ENCODE data around the gene LRRC4C.

LRRC4C gene

GRCh38 chr11:41267451-41267850, 192.0 kb downstream of the LRRC4C start:
- in situ Hi-C loops (cut with HindIII; ENCODE audit: low pct_unique_long_range_greater_than_20kb, low sequenced_read_pairs), result no loop called here
- DNase-seq (ENCODE audit: low read depth in 1 of 2, low spot score in 1 of 2), result no peak
- TF ChIP-seq JUND (IDR thresholded peaks at IDR 0.05; ENCODE audit: low read depth), result no peak

- DNase-seq (ENCODE audit: low read depth in 1 of 2, low spot score in 1 of 2), result no peak
- in situ Hi-C loops (cut with HindIII; ENCODE audit: low pct_unique_long_range_greater_than_20kb, low sequenced_read_pairs), result no loop called here
- TF ChIP-seq JUND (IDR thresholded peaks at IDR 0.05; ENCODE audit: low read depth), result no peak
These were observed 203.4 kb downstream of the LRRC4C start for GRCh38 chr11:41256041-41256440.

GRCh38 chr11:41254966-41255365, 204.5 kb downstream of the LRRC4C start:
- TF ChIP-seq JUND (IDR thresholded peaks at IDR 0.05; ENCODE audit: low read depth), result no peak
- no peak for DNase-seq (ENCODE audit: low read depth in 1 of 2, low spot score in 1 of 2)
- in situ Hi-C loops (cut with HindIII; ENCODE audit: low pct_unique_long_range_greater_than_20kb, low sequenced_read_pairs), result no loop called here

- TF ChIP-seq JUND (IDR thresholded peaks at IDR 0.05; ENCODE audit: low read depth), result no peak
- no peak for DNase-seq (ENCODE audit: low read depth in 1 of 2, low spot score in 1 of 2)
- in situ Hi-C loops (cut with HindIII; ENCODE audit: low pct_unique_long_range_greater_than_20kb, low sequenced_read_pairs), result no loop called here
These were observed 209.0 kb downstream of the LRRC4C start for GRCh38 chr11:41250408-41250935.

- no peak for DNase-seq (ENCODE audit: low read depth in 1 of 2, low spot score in 1 of 2)
- in situ Hi-C loops (cut with HindIII; ENCODE audit: low pct_unique_long_range_greater_than_20kb, low sequenced_read_pairs), result no loop called here
- TF ChIP-seq JUND (IDR thresholded peaks at IDR 0.05; ENCODE audit: low read depth), result no peak
These were observed 211.8 kb downstream of the LRRC4C start for GRCh38 chr11:41247621-41248020.

GRCh38 chr11:41246399-41246745, 213.1 kb downstream of the LRRC4C start:
- TF ChIP-seq JUND (IDR thresholded peaks at IDR 0.05; ENCODE audit: low read depth), result no peak
- in situ Hi-C loops (cut with HindIII; ENCODE audit: low pct_unique_long_range_greater_than_20kb, low sequenced_read_pairs), result no loop called here
- no peak for DNase-seq (ENCODE audit: low read depth in 1 of 2, low spot score in 1 of 2)

GRCh38 chr11:41245704-41246398, 213.6 kb downstream of the LRRC4C start:
- in situ Hi-C loops (cut with HindIII; ENCODE audit: low pct_unique_long_range_greater_than_20kb, low sequenced_read_pairs), result no loop called here
- TF ChIP-seq JUND (IDR thresholded peaks at IDR 0.05; ENCODE audit: low read depth), result no peak
- DNase-seq (ENCODE audit: low read depth in 1 of 2, low spot score in 1 of 2), result peak in 1 of 2 experiments; percentile 15

- in situ Hi-C loops (cut with HindIII; ENCODE audit: low pct_unique_long_range_greater_than_20kb, low sequenced_read_pairs), result no loop called here
- DNase-seq (ENCODE audit: low read depth in 1 of 2, low spot score in 1 of 2), result no peak
- no peak for TF ChIP-seq JUND (IDR thresholded peaks at IDR 0.05; ENCODE audit: low read depth)
These were observed 214.3 kb downstream of the LRRC4C start for GRCh38 chr11:41245184-41245583.

- no peak for TF ChIP-seq JUND (IDR thresholded peaks at IDR 0.05; ENCODE audit: low read depth)
- DNase-seq (ENCODE audit: low read depth in 1 of 2, low spot score in 1 of 2), result peak in 1 of 2 experiments; percentile 10
- in situ Hi-C loops (cut with HindIII; ENCODE audit: low pct_unique_long_range_greater_than_20kb, low sequenced_read_pairs), result no loop called here
These were observed 222.1 kb downstream of the LRRC4C start for GRCh38 chr11:41237382-41237781.

- no peak for TF ChIP-seq JUND (IDR thresholded peaks at IDR 0.05; ENCODE audit: low read depth)
- DNase-seq (ENCODE audit: low read depth in 1 of 2, low spot score in 1 of 2), result no peak
- in situ Hi-C loops (cut with HindIII; ENCODE audit: low pct_unique_long_range_greater_than_20kb, low sequenced_read_pairs), result no loop called here
These were observed 223.8 kb downstream of the LRRC4C start for GRCh38 chr11:41235668-41236067.

GRCh38 chr11:41225856-41226633, 233.4 kb downstream of the LRRC4C start:
- in situ Hi-C loops (cut with HindIII; ENCODE audit: low pct_unique_long_range_greater_than_20kb, low sequenced_read_pairs), result no loop called here

GRCh38 chr11:41222236-41222635, 237.2 kb downstream of the LRRC4C start:
- no peak for TF ChIP-seq JUND (IDR thresholded peaks at IDR 0.05; ENCODE audit: low read depth)
- in situ Hi-C loops (cut with HindIII; ENCODE audit: low pct_unique_long_range_greater_than_20kb, low sequenced_read_pairs), result no loop called here
- no peak for DNase-seq (ENCODE audit: low read depth in 1 of 2, low spot score in 1 of 2)

More at GRCh38 chr11:41225856-41226633, 233.4 kb downstream of the LRRC4C start:
- no peak for TF ChIP-seq JUND (IDR thresholded peaks at IDR 0.05; ENCODE audit: low read depth)
- no peak for DNase-seq (ENCODE audit: low read depth in 1 of 2, low spot score in 1 of 2)

- DNase-seq (ENCODE audit: low read depth in 1 of 2, low spot score in 1 of 2), result no peak
- in situ Hi-C loops (cut with HindIII; ENCODE audit: low pct_unique_long_range_greater_than_20kb, low sequenced_read_pairs), result no loop called here
- TF ChIP-seq JUND (IDR thresholded peaks at IDR 0.05; ENCODE audit: low read depth), result no peak
These were observed 253.1 kb downstream of the LRRC4C start for GRCh38 chr11:41206388-41206787.

All from T47D (cell line).